Stimulated activated naive CD4-positive, alpha-beta T cell (primary cell): ENCODE data around the gene PRAMEF26.
"Not testable (repeated sequence)": the region's sequence is repeated elsewhere in the genome, so short reads cannot be mapped to it uniquely, and the experiment has no call there.

Experiments
- DNase-seq, 6 experiments: peaks; one replicate each; lab custom pipeline; 2025; lab: John Stamatoyannopoulos, UW

PRAMEF26 gene

DNA sequence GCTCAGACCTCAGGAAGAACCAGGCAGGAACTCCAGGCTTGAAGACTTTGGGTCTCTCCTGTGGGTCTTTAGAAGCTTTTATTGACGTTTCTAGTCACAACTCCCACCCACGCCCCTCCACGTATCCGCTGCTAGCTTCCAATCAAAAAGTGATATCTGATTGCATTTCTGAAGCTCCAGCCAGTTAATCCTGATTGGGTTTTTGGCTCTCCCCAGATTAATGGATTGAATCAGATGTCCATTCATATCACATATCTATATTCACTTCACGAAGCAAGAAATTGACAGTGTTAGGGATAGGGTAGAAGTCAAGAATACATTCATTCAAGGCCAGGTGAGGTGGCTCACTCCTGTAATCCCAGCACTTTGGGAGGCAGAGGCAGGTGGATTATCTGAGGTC is at the start of gene PRAMEF26:
TSS of gene PRAMEF26 (minus strand) at position 101 of the 400 bp plus-strand sequence. CDS start 2,914 bp downstream, outside the sequence.
- not testable (repeated sequence) for DNase-seq

DNA sequence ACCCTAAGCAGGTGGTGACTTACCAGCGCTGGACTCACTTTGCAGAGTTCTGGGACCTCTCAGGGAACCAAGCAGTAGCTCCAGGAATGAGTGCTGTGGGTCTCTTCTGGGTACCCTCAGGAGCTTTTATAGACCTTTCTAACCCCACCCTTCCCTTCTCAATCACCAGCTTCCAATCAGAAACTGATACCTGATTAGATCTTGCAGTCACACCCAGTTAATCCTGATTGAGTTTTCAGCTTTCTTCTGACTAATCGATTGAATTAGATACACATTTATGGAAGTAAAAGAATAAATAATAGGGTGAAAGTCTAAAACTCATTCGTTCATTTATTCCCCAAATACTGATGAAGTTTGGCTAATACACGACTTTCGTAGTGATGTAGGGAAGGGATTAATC is 45.5 kb upstream of the PRAMEF26 start, which contains the start of gene PRAMEF13:
TSS of gene PRAMEF13 (minus strand) at position 101 of the 400 bp plus-strand sequence. CDS start 1,820 bp downstream, outside the sequence.
- DNase-seq = not testable (repeated sequence)

DNA sequence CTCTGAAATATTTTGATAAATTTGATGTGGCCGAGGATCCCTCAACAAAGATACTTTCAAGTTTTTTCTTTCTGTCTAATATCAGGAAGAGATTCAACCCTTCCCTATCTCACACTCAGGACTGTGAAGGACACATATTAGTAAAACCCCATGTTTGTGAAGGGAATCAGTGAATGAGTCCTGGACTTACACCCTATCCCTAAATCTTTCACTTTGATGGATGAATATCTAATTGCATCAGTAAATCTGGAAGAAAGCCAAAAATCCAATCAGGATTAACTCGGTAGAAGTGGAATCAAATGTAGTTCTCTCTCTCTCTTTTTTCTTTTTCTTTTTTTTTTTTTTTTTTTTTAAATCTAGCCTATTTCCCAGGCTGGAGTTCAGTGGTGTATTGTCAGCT is 15.7 kb upstream of the PRAMEF26 start, which contains the start of gene PRAMEF9:
TSS of gene PRAMEF9 (plus strand) at position 301 of the 400 bp plus-strand sequence. CDS start 3,433 bp downstream, outside the sequence.
- not testable (repeated sequence) for DNase-seq

DNA sequence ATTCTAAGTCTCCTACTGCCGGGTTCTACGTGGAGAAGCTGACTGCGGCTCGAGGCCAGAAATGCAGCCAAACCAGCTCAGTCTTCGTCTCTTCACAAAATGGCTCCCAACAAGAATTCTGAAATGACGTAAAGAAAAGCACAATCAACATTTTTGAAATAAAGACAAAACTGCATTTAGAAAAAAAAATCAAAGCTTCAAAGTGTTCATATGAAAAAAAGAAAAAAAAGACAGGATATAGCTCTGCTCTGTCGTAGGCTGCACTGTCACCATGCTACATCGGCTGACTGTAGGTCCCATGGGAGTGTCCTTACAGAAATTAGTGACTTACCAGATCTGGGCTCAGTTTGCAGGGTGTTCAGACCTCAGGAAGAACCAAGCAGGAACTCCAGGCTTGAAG is 9.7 kb upstream of the PRAMEF26 start, which contains the start of gene HNRNPCL4:
TSS of gene HNRNPCL4 (minus strand) at position 101 of the 400 bp plus-strand sequence. CDS start 164 bp downstream, outside the sequence.
- DNase-seq = not testable (repeated sequence)

DNA sequence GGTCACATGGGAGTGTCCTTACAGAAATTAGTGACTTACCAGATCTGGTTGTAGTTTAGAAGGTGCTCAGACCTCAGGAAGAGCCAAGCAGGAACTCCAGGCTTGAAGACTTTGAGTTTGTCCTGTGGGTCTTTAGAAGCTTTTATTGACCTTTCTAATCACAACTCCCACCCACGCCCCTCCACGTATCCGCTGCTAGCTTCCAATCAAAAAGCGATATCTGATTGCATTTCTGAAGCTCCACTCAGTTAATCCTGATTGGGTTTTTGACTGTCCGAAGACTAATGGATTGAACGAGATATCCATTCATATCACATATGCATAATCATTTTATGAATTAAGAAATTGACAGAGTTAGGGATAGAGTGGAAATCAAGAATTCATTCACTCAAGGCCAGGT is 39.1 kb downstream of the PRAMEF26 start, which contains the start of gene HNRNPCL2:
TSS of gene HNRNPCL2 (minus strand) at position 101 of the 400 bp plus-strand sequence. CDS start 454 bp downstream, outside the sequence.
- not testable (repeated sequence) for DNase-seq
